B cell (primary cell): ENCODE data around the gene SEMA3G. TPM values are rescaled to one million over a fixed set of nuclear protein-coding genes. Genes with fewer than 3 reads are reported as not detected.

Experiments
- ATAC-seq: fragments of 200-7000 bp; cut with Tn5 transposase; one replicate; pipeline ENCODE4 v1.10.0; 2021; ENCODE audit warnings: low read depth, mild to moderate bottlenecking, moderate number of reproducible peaks, moderate library complexity
- CTCF ChIA-PET: fragments of 350-600 bp; sonication (Branson Sonifier 250); formaldehyde crosslinking; loops from one replicate; lab custom pipeline; 2021; ENCODE audit warnings: antibody characterized with exemption, inconsistent platforms; lab: Charles Lee
- POLR2A ChIA-PET: fragments of 350-600 bp; sonication (Branson Sonifier 250); formaldehyde crosslinking; loops from one replicate; lab custom pipeline; 2021; ENCODE audit warnings: antibody characterized with exemption; lab: Charles Lee
- DNase-seq: peaks from one replicate; pipeline ENCODE4 v3.0.0; 2013
- H2AFZ ChIP-seq: 2 replicates; pipeline ENCODE4 v1.6.1; 2012; ENCODE audit warnings: mild to moderate bottlenecking, low read depth, low read length; ENCODE audit not compliant: insufficient read depth, poor library complexity, severe bottlenecking
- H3K27ac ChIP-seq, 2 donors: 1 replicate in 1 of 2; 2 replicates in 1 of 2; pipeline ENCODE4 v1.5.1; 2012 to 2013; ENCODE audit warnings: low read length in 2 of 2, mild to moderate bottlenecking in 2 of 2, moderate library complexity in 1 of 2
- H3K27me3 ChIP-seq, 4 experiments: fragments of 200-600 bp in 1 of 4; sonication (generic) in 1 of 4; replicated peaks in 1 of 4; 1 replicate in 2 of 4; 2 replicates in 2 of 4; pipeline versions ENCODE4 v1.6.1 to v1.7.0; 2013 to 2016; ENCODE audit warnings: low read length in 3 of 4, mild to moderate bottlenecking in 2 of 4, mixed read lengths in 1 of 4, moderate library complexity in 1 of 4; ENCODE audit not compliant: insufficient read depth in 4 of 4, control insufficient read depth in 3 of 4; ENCODE audit errors: control extremely low read depth in 1 of 4
- H3K36me3 ChIP-seq, 2 experiments: replicated peaks in 1 of 2; 1 replicate in 1 of 2; 2 replicates in 1 of 2; pipeline versions ENCODE4 v1.6.1 to v1.7.1; 2013; ENCODE audit warnings: low read length in 1 of 2; ENCODE audit not compliant: insufficient read depth in 2 of 2, control insufficient read depth in 1 of 2; ENCODE audit errors: control extremely low read depth in 1 of 2, extremely low read depth in 1 of 2
- H3K4me1 ChIP-seq, 2 donors: fragments of 200-600 bp in 1 of 2; sonication (generic) in 1 of 2; 1 replicate in 1 of 2; 2 replicates in 1 of 2; pipeline versions ENCODE4 v1.5.1 to v1.6.1; 2013 to 2017; ENCODE audit warnings: low read length in 2 of 2; ENCODE audit not compliant: control insufficient read depth in 2 of 2, insufficient read depth in 2 of 2
- H3K4me2 ChIP-seq: replicated peaks from 2 replicates; pipeline ENCODE3; 2012; ENCODE audit warnings: mild to moderate bottlenecking, low read depth, low read length; ENCODE audit not compliant: poor library complexity, severe bottlenecking
- H3K4me3 ChIP-seq, 5 experiments: fragments of 200-600 bp in 1 of 5; sonication (generic) in 1 of 5; 1 replicate in 3 of 5; 2 replicates in 2 of 5; pipeline versions ENCODE4 v1.5.1 to v1.7.0; 2011 to 2016; ENCODE audit warnings: low read length in 4 of 5, mild to moderate bottlenecking in 4 of 5, low read depth in 2 of 5, control low read depth in 1 of 5, moderate library complexity in 1 of 5; ENCODE audit not compliant: insufficient read depth in 1 of 5; ENCODE audit errors: control extremely low read depth in 1 of 5, extremely low read depth in 1 of 5
- H3K79me2 ChIP-seq: fragments of 200-600 bp; sonication (generic); one replicate; pipeline ENCODE4 v1.6.0; 2016; ENCODE audit warnings: low read length; ENCODE audit not compliant: control insufficient read depth, insufficient read depth
- H3K9ac ChIP-seq: fragments of 200-600 bp; sonication (generic); 2 replicates; pipeline ENCODE4 v1.6.1; 2017; ENCODE audit warnings: mild to moderate bottlenecking, low read length, moderate library complexity
- H3K9me3 ChIP-seq, 3 donors: one replicate each; pipeline versions ENCODE4 v1.6.1 to v1.7.1; 2013; ENCODE audit warnings: low read length in 2 of 3; ENCODE audit not compliant: control insufficient read depth in 2 of 3, insufficient read depth in 1 of 3; ENCODE audit errors: control extremely low read depth in 1 of 3
- H4K20me1 ChIP-seq: 2 replicates; pipeline ENCODE4 v1.6.0; 2012; ENCODE audit warnings: mild to moderate bottlenecking, low read length; ENCODE audit not compliant: insufficient read depth, control insufficient read depth, poor library complexity, severe bottlenecking
- H3K27ac Mint-ChIP-seq: one replicate; pipeline ENCODE4 v1.8.0; 2021; ENCODE audit warnings: mixed read lengths
- H3K27me3 Mint-ChIP-seq: one replicate; pipeline ENCODE4 v1.8.0; 2021; ENCODE audit warnings: mixed read lengths
- H3K4me1 Mint-ChIP-seq: one replicate; pipeline ENCODE4 v1.8.0; 2021; ENCODE audit warnings: mixed read lengths
- H3K4me3 Mint-ChIP-seq: one replicate; pipeline ENCODE4 v1.8.0; 2021; ENCODE audit warnings: mixed read lengths
- H3K9me3 Mint-ChIP-seq: one replicate; pipeline ENCODE4 v1.8.0; 2022; ENCODE audit warnings: mixed read lengths; ENCODE audit not compliant: insufficient read depth
- EZH2 ChIP-seq: IDR thresholded peaks from 2 replicates; pipeline ENCODE4 v1.6.1; 2012; ENCODE audit warnings: borderline replicate concordance, low read depth, mild to moderate bottlenecking, moderate library complexity, low read length; ENCODE audit not compliant: insufficient read depth, poor library complexity, severe bottlenecking
- WGBS: methylation state at CpG from one replicate; pipeline ENCODE4 v1.1.5; 2013; ENCODE audit warnings: missing lambda C conversion rate; ENCODE audit not compliant: insufficient coverage; 5-methylcytosine and 5-hydroxymethylcytosine counted together
- intact Hi-C: fragments of 100-400 bp; cut with micrococcal nuclease; formaldehyde crosslinking; loops from one replicate; pipeline ENCODE4 v1.10.0; 2022
- polyA plus RNA-seq: library from polyadenylated mRNA; depleted of rRNA; stranded (reverse); fragments of >200 nt; gene quantifications from 2 replicates; pipeline ENCODE4 v1.2.3, GENCODE V29; 2012
- total RNA-seq, 2 donors: library from RNA; stranded (reverse); fragments of 120-200 nt in 1 of 2; gene quantifications; 1 replicate in 1 of 2; 2 replicates in 1 of 2; pipeline versions ENCODE4 v1.2.3 to v1.2.4, GENCODE V29; 2013 to 2022
- TF ChIP-seq, protein P1 (sequence below): fragments of 200-600 bp; IDR thresholded peaks from one replicate; pipeline ENCODE4 v1.8.0; 2022; ENCODE audit warnings: antibody characterized with exemption, mild to moderate bottlenecking

SEMA3G gene
- total and polyA plus RNA-seq, 2 donors (not counting 1 experiment from before 2014, with no cell fraction given): 0.10 to 0.42 TPM

DNA sequence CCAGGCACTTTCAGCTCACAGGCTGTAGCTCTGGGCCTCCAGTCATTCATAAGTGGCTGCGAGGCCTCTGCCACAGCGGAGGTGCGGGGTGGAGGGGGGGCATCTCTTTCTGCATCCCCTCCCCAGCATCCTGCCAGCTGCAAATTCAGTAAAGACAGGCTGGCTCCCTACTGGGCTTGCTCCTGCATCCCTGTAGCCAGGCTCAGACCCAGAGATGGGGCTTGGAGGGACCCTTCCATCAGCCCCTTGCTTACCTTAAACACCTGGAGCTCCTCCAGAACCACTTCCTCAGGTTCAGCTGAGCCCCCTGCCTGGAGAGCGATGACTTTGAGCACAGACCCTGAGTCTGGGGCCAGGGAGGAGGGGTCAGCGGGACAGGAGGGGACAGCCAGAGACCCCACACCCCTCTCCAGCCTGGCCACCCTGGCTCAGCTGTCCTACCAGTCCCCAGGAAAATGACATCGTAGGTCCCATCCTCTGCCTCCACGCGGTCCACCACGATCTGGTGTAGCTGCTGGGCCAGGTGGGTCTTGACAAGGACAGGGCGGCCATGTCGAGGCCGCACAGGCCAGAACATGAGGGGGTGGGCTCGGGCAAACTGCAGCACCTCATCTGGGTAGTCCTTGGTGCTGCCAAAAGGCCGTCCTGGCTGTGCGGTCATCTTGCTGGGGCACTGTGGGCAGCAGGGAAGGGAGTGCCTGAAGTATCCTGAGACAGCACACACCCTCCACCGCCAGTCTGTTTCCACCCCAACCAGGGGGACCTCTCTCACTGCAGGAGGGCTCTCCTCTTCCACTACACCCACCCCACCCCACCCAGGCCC is 5.3 kb downstream of the SEMA3G start:
- DNase-seq (no peak), ATAC-seq (no peak)
- Histone ChIP-seq H2AFZ (no peak overlapping the region), H3K4me3 (no peak overlapping the region), H4K20me1 (no peaks in the 10 kb centered on the region), H3K4me2 (no peak overlapping the region), H3K36me3 (no peaks in the 10 kb centered on the region), H3K4me1 (peaks cover 0 to under 1% of the 10 kb centered on the region in 2 donors), H3K79me2 (no peaks in the 10 kb centered on the region), H3K27me3 (no peaks in the 10 kb centered on the region), H3K27ac (no peak overlapping the region), H3K9ac (no peak overlapping the region), H3K9me3 (no peaks in the 10 kb centered on the region)
- no peaks in the 10 kb centered on the region for H3K9me3 Mint-ChIP-seq
- H3K4me3 Mint-ChIP-seq: no peak overlapping the region
- TF ChIP-seq, protein P1, sequence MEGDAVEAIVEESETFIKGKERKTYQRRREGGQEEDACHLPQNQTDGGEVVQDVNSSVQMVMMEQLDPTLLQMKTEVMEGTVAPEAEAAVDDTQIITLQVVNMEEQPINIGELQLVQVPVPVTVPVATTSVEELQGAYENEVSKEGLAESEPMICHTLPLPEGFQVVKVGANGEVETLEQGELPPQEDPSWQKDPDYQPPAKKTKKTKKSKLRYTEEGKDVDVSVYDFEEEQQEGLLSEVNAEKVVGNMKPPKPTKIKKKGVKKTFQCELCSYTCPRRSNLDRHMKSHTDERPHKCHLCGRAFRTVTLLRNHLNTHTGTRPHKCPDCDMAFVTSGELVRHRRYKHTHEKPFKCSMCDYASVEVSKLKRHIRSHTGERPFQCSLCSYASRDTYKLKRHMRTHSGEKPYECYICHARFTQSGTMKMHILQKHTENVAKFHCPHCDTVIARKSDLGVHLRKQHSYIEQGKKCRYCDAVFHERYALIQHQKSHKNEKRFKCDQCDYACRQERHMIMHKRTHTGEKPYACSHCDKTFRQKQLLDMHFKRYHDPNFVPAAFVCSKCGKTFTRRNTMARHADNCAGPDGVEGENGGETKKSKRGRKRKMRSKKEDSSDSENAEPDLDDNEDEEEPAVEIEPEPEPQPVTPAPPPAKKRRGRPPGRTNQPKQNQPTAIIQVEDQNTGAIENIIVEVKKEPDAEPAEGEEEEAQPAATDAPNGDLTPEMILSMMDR: no peak
- no peak for TF ChIP-seq EZH2
- no peaks in the 10 kb centered on the region for H3K4me1 Mint-ChIP-seq
- intact Hi-C loops: no loop called here
- no peaks in the 10 kb centered on the region for H3K27me3 Mint-ChIP-seq
- CTCF ChIA-PET: interaction anchor here (0.9 kb wide), 1 partner anchor 101 kb away, joined by 3 read pairs; no protein-coding TSS in a partner anchor
- 94% methylated on average over 15 of the region's 16 CpGs for WGBS
- no peak overlapping the region for H3K27ac Mint-ChIP-seq
- POLR2A ChIA-PET: interaction anchor here (0.6 kb wide), 1 partner anchor 100 kb away, joined by 3 read pairs; no protein-coding TSS in a partner anchor
